HCT116 (cell line): ENCODE results near the gene PAX7. TPM values are rescaled to one million over a fixed set of nuclear protein-coding genes. Genes with fewer than 3 reads are reported as not detected.

ENCODE experiments used
- ATAC-seq: fragments of 200-7000 bp; cut with Tn5 transposase; 2 replicates; pipeline ENCODE4 v1.9.1; 2020; ENCODE audit warnings: mild to moderate bottlenecking, moderate library complexity
- BruUV-seq: library from RNA; stranded (reverse); fragments of 400-500 nt; replicated peaks from 2 replicates; lab custom pipeline; 2021; lab: Mats Ljungman, UMichigan
- CTCF ChIA-PET: fragments of 300-600 bp; sonication (Branson Sonifier 250); formaldehyde crosslinking; loops from one replicate; lab custom pipeline; 2021; ENCODE audit warnings: antibody characterized with exemption; lab: Charles Lee
- POLR2A ChIA-PET: fragments of 300-600, 350-600 bp; sonication (Branson Sonifier 250); formaldehyde crosslinking; loops from one replicate; lab custom pipeline; 2021; ENCODE audit warnings: antibody characterized with exemption; lab: Charles Lee
- RAD21 ChIA-PET, 2 experiments: fragments of 300-600 bp; sonication (Branson Sonifier 250); formaldehyde crosslinking; loops; one replicate each; lab custom pipeline; 2023; ENCODE audit warnings: low total read pairs in 2 of 2; ENCODE audit not compliant: uncharacterized antibody in 2 of 2, unreplicated experiment in 2 of 2, low non-redundant PET in 1 of 2; lab: Charles Lee
- DNase-seq: peaks from one replicate; pipeline ENCODE4 v3.0.0-alpha.2; 2010; ENCODE audit warnings: low read depth, low spot score
- H2AFZ ChIP-seq: fragments of 200-600 bp; shearing (Covaris generic), sonication (generic); 2 replicates; pipeline ENCODE4 v1.6.1; 2017; ENCODE audit warnings: low read depth, mixed run types, mixed read lengths, antibody characterized with exemption, low read length; ENCODE audit not compliant: poor library complexity, severe bottlenecking
- H3K27ac ChIP-seq: 2 replicates; pipeline ENCODE4 v1.5.1; 2012; ENCODE audit warnings: low read depth, low read length
- H3K27me3 ChIP-seq: fragments of 200-600 bp; sonication (generic); 2 replicates; pipeline ENCODE4 v1.6.1; 2016; ENCODE audit warnings: mixed run types, low read length, mixed read lengths; ENCODE audit not compliant: insufficient read depth
- H3K36me3 ChIP-seq, 2 experiments: fragments of 200-500 bp in 1 of 2; fragments of 200-600 bp in 1 of 2; sonication (Bioruptor generic) in 1 of 2; sonication (generic) in 1 of 2; 2 replicates each; pipeline versions ENCODE4 v1.5.1 to v1.6.1; 2014 to 2016; ENCODE audit warnings: low read length in 2 of 2, inconsistent platforms in 1 of 2, mixed read lengths in 1 of 2, mixed run types in 1 of 2; ENCODE audit not compliant: insufficient read depth in 2 of 2, control insufficient read depth in 1 of 2
- H3K4me1 ChIP-seq, 2 experiments: fragments of 200-600 bp in 1 of 2; sonication (generic) in 1 of 2; 2 replicates each; pipeline versions ENCODE4 v1.5.1 to v1.6.1; 2012 to 2017; ENCODE audit warnings: low read length in 2 of 2, inconsistent platforms in 1 of 2, mild to moderate bottlenecking in 1 of 2, mixed read lengths in 1 of 2, mixed run types in 1 of 2, moderate library complexity in 1 of 2; ENCODE audit not compliant: insufficient read depth in 2 of 2, control insufficient read depth in 1 of 2
- H3K4me2 ChIP-seq: fragments of 200-600 bp; sonication (generic); 2 replicates; pipeline ENCODE4 v1.6.1; 2017; ENCODE audit warnings: mixed run types, low read length, mixed read lengths
- H3K4me3 ChIP-seq, 2 experiments: fragments of 200-600 bp in 1 of 2; sonication (generic) in 1 of 2; replicated peaks in 1 of 2; 2 replicates each; pipeline ENCODE4 v1.5.1; 2011 to 2016; ENCODE audit warnings: low read length in 2 of 2, control low read depth in 1 of 2, low read depth in 1 of 2, mild to moderate bottlenecking in 1 of 2, mixed read lengths in 1 of 2, mixed run types in 1 of 2
- H3K79me2 ChIP-seq: fragments of 200-600 bp; sonication (generic); 2 replicates; pipeline ENCODE4 v1.6.1; 2017; ENCODE audit warnings: mild to moderate bottlenecking, mixed run types, low read length, moderate library complexity, mixed read lengths; ENCODE audit not compliant: insufficient read depth
- H3K9ac ChIP-seq: fragments of 200-600 bp; sonication (generic); 2 replicates; pipeline ENCODE4 v1.6.1; 2016; ENCODE audit warnings: low read length, mixed read lengths
- H3K9me2 ChIP-seq: fragments of 200-600 bp; sonication (generic), shearing (Covaris generic); 2 replicates; pipeline ENCODE4 v1.6.1; 2017; ENCODE audit warnings: mixed run types, mild to moderate bottlenecking, moderate library complexity; ENCODE audit not compliant: insufficient read depth
- H3K9me3 ChIP-seq, 2 experiments: fragments of 200-500 bp in 1 of 2; fragments of 200-600 bp in 1 of 2; sonication (Bioruptor generic) in 1 of 2; sonication (generic) in 1 of 2; 2 replicates each; pipeline ENCODE4 v1.6.1; 2014 to 2017; ENCODE audit warnings: low read length in 2 of 2, mixed read lengths in 2 of 2, inconsistent platforms in 1 of 2, low read depth in 1 of 2, mild to moderate bottlenecking in 1 of 2, mixed run types in 1 of 2, moderate library complexity in 1 of 2; ENCODE audit not compliant: control insufficient read depth in 1 of 2, insufficient read depth in 1 of 2
- H4K20me1 ChIP-seq: fragments of 200-600 bp; sonication (generic), shearing (Covaris generic); 2 replicates; pipeline ENCODE4 v1.6.1; 2017; ENCODE audit warnings: mixed run types, mild to moderate bottlenecking, moderate library complexity; ENCODE audit not compliant: insufficient read depth
- ATF3 ChIP-seq: IDR thresholded peaks from 2 replicates; pipeline ENCODE4 v1.6.1; 2012
- CEBPB ChIP-seq: IDR thresholded peaks from 2 replicates; pipeline ENCODE4 v1.6.1; 2012; ENCODE audit warnings: low read depth
- CTCF ChIP-seq, 3 experiments: fragments of 200-600 bp in 1 of 3; sonication (generic) in 1 of 3; IDR thresholded peaks in 2 of 3; conservative IDR thresholded peaks in 1 of 3; 2 replicates each; pipeline ENCODE4 v1.5.1; 2012 to 2017; ENCODE audit warnings: low read depth in 2 of 3, low read length in 2 of 3, antibody characterized with exemption in 1 of 3, borderline replicate concordance in 1 of 3, control low read depth in 1 of 3, mild to moderate bottlenecking in 1 of 3, mixed read lengths in 1 of 3, mixed run types in 1 of 3, moderate library complexity in 1 of 3; ENCODE audit not compliant: insufficient read depth in 1 of 3
- EGR1 ChIP-seq: IDR thresholded peaks from 2 replicates; pipeline ENCODE4 v1.6.1; 2012; ENCODE audit warnings: low read depth
- EZH2 ChIP-seq: fragments of 200-600 bp; sonication (generic); IDR thresholded peaks from 2 replicates; pipeline ENCODE4 v1.6.1; 2017; ENCODE audit warnings: antibody characterized with exemption, mixed run types
- FOSL1 ChIP-seq: IDR thresholded peaks from 2 replicates; pipeline ENCODE4 v1.6.1; 2012; ENCODE audit warnings: low read depth
- JUND ChIP-seq: IDR thresholded peaks from 2 replicates; pipeline ENCODE4 v1.6.1; 2012
- MAX ChIP-seq: IDR thresholded peaks from 2 replicates; pipeline ENCODE4 v1.6.1; 2012
- POLR2A ChIP-seq: IDR thresholded peaks from 2 replicates; pipeline ENCODE4 v1.7.0; 2011; ENCODE audit warnings: borderline replicate concordance; ENCODE audit not compliant: insufficient read depth, insufficient read length; ENCODE audit errors: extremely low read depth
- POLR2AphosphoS5 ChIP-seq: IDR thresholded peaks from 2 replicates; pipeline ENCODE4 v1.6.1; 2011; ENCODE audit warnings: mild to moderate bottlenecking, low read depth, low read length, moderate library complexity
- RAD21 ChIP-seq: IDR thresholded peaks from 2 replicates; pipeline ENCODE4 v1.6.1; 2012; ENCODE audit warnings: low read depth, mild to moderate bottlenecking
- SIN3A ChIP-seq: IDR thresholded peaks from 2 replicates; pipeline ENCODE4 v1.6.1; 2012; ENCODE audit warnings: low read depth
- SP1 ChIP-seq: IDR thresholded peaks from 2 replicates; pipeline ENCODE4 v1.6.1; 2012; ENCODE audit warnings: low read depth
- SRF ChIP-seq: IDR thresholded peaks from 2 replicates; pipeline ENCODE4 v1.6.1; 2012; ENCODE audit warnings: low read depth
- TCF7L2 ChIP-seq: IDR thresholded peaks from 2 replicates; pipeline ENCODE4 v1.7.0; 2011; ENCODE audit warnings: borderline replicate concordance, inconsistent platforms; ENCODE audit not compliant: insufficient read depth, insufficient read length; ENCODE audit errors: extremely low read depth
- YY1 ChIP-seq: IDR thresholded peaks from 2 replicates; pipeline ENCODE4 v1.6.1; 2011; ENCODE audit warnings: low read length, low read depth, moderate library complexity, mild to moderate bottlenecking; ENCODE audit not compliant: insufficient replicate concordance; ENCODE audit errors: extremely low read depth
- ZFX ChIP-seq: fragments of 450-650 bp; IDR thresholded peaks from 2 replicates; pipeline ENCODE4 v1.6.1; 2017
- intact Hi-C: fragments of 100-400 bp; cut with micrococcal nuclease; formaldehyde crosslinking; loops from 2 replicates; pipeline ENCODE4 v1.10.0; 2022
- total RNA-seq: library from RNA; stranded (reverse); gene quantifications from one replicate; pipeline ENCODE4 v1.2.1, GENCODE V29; 2021; ENCODE audit not compliant: unreplicated experiment

PAX7 gene
- total RNA-seq, 1 experiment from 2014 or later, result not detected

GRCh38 chr1:18707696-18708257 lies 77.1 kb downstream of the PAX7 start:
- Histone ChIP-seq H3K4me1 (peaks cover 0 to 6% of the 10 kb centered on the region in 2 experiments; a peak in 2 of 4 replicates), H3K27me3 (no peaks in the 10 kb centered on the region), H3K79me2 (no peaks in the 10 kb centered on the region), H3K27ac (no peak overlapping the region), H2AFZ (no peak overlapping the region), H3K36me3 (no peaks in the 10 kb centered on the region), H3K9me3 (no peaks in the 10 kb centered on the region), H4K20me1 (no peaks in the 10 kb centered on the region), H3K9me2 (no peaks in the 10 kb centered on the region), H3K9ac (no peak overlapping the region), H3K4me2 (no peak overlapping the region), H3K4me3 (no peak overlapping the region)
- ATAC-seq, result no peak
- POLR2A ChIA-PET, result no interaction called here
- RAD21 ChIA-PET, result no interaction called here
- intact Hi-C loops, result no loop called here
- no peak for TF ChIP-seq CEBPB
- TF ChIP-seq CTCF (IDR thresholded peaks at IDR 0.05 in 2 of 3, conservative IDR thresholded peaks at IDR 0.05 in 1 of 3; ENCODE audit: borderline replicate concordance in 1 of 3, insufficient read depth in 1 of 3, low read depth in 2 of 3, low read length in 2 of 3), result no peak
- no peak for TF ChIP-seq ATF3
- TF ChIP-seq TCF7L2, result no peak
- no peak for TF ChIP-seq RAD21
- TF ChIP-seq SP1, result no peak
- no peak for TF ChIP-seq MAX
- TF ChIP-seq EZH2, result no peak
- no peak for TF ChIP-seq JUND
- TF ChIP-seq EGR1, result no peak
- no peak for TF ChIP-seq POLR2A
- TF ChIP-seq FOSL1, result no peak
- no peak for TF ChIP-seq POLR2AphosphoS5
- TF ChIP-seq ZFX, result no peak
- no peak for TF ChIP-seq YY1
- no peak for TF ChIP-seq SIN3A
- TF ChIP-seq SRF, result no peak
- CTCF ChIA-PET, result interaction anchor here (0.7 kb wide), 1 partner anchor 111 kb away, joined by 3 read pairs; no protein-coding TSS in a partner anchor
- BruUV-seq, result no TSS peak
- DNase-seq, result no peak
